AG04450 (cell line): ENCODE results near the gene SH2D6. TPM values are rescaled to one million over a fixed set of nuclear protein-coding genes. Genes with fewer than 3 reads are reported as not detected.

Experiments
- CTCF ChIA-PET: fragments of 300-600, 350-600 bp; formaldehyde crosslinking; extraction: SDS; loops from one replicate; lab custom pipeline; 2022; ENCODE audit warnings: antibody characterized with exemption, inconsistent platforms; lab: Charles Lee
- POLR2A ChIA-PET: fragments of 350-600 bp; formaldehyde crosslinking; extraction: SDS; loops from one replicate; lab custom pipeline; 2021; ENCODE audit warnings: antibody characterized with exemption, inconsistent platforms; lab: Yijun Ruan, JAX
- DNase-seq: peaks from one replicate; pipeline ENCODE4 v3.0.0-alpha.2; 2011; ENCODE audit warnings: low read depth, low spot score
- H3K27ac ChIP-seq: one replicate; pipeline ENCODE4 v1.5.1; 2012; ENCODE audit warnings: low read depth, low read length, control low read depth
- H3K27me3 ChIP-seq: one replicate; pipeline ENCODE4 v1.6.0; 2012; ENCODE audit warnings: low read length; ENCODE audit not compliant: control insufficient read depth, insufficient read depth
- H3K4me3 ChIP-seq: 2 replicates; pipeline ENCODE4 v1.5.1; 2011; ENCODE audit warnings: mild to moderate bottlenecking, low read depth, low read length, control low read depth
- H3K9me3 ChIP-seq: 2 replicates; pipeline ENCODE4 v1.5.1; 2012; ENCODE audit warnings: low read length; ENCODE audit not compliant: control insufficient read depth, insufficient read depth
- CTCF ChIP-seq: IDR thresholded peaks from 2 replicates; pipeline ENCODE4 v1.5.1; 2011; ENCODE audit warnings: low read depth, low read length, control low read depth, inconsistent platforms
- polyA plus RNA-seq: library from polyadenylated mRNA; depleted of rRNA; stranded (reverse); fragments of >200 nt; gene quantifications from 2 replicates; pipeline ENCODE4 v1.2.3, GENCODE V29; 2011

Gene SH2D6
- polyA plus RNA-seq, 1 experiment = 0.10 TPM

- ChIA-PET CTCF (interaction anchor here (0.5 to 2.1 kb wide), 2 partner anchors 10 to 253 kb away, joined by 3 to 5 read pairs; no protein-coding TSS in a partner anchor), POLR2A (interaction anchor here (1.8 kb wide), 1 partner anchor 168 kb away, joined by 4 read pairs; no protein-coding TSS in a partner anchor)
- H3K27ac ChIP-seq = no peak overlapping the region
- DNase-seq = no peak
- no peak for TF ChIP-seq CTCF
- peaks cover 4% of the 10 kb centered on the region for H3K9me3 ChIP-seq
- no peaks in the 10 kb centered on the region for H3K27me3 ChIP-seq
- H3K4me3 ChIP-seq = no peak overlapping the region
Measured at GRCh38 chr2:85383850-85384249, 34.7 kb upstream of the SH2D6 start.

DNA sequence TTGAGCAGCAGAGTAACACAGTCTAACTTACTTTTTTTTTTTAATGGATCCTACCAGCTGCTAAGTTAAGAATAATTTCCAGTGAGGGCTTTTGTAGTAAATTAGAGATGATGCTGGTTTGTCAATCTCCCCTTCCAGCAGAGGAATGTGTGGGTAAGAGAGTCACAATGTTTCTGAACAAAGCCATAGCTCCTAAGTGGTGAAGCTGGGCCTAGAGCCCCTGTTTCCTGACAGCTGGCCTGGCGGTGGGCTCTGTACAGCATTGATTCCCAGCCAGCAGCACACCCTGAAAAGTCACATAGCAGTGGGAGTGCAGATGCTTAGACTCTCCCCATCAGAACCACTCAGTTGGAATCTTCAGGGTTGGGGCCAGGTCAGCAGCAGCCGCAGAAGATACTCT lies 32.8 kb upstream of the SH2D6 start:
- DNase-seq = no peak
- CTCF ChIA-PET = interaction anchor here (0.7 kb wide), 1 partner anchor 410 kb away, joined by 4 read pairs; no protein-coding TSS in a partner anchor
- H3K27ac ChIP-seq = no peak overlapping the region
- no peaks in the 10 kb centered on the region for H3K9me3 ChIP-seq
- H3K27me3 ChIP-seq = no peaks in the 10 kb centered on the region
- no peak for TF ChIP-seq CTCF
- no peak overlapping the region for H3K4me3 ChIP-seq
- POLR2A ChIA-PET = no interaction called here

DNA sequence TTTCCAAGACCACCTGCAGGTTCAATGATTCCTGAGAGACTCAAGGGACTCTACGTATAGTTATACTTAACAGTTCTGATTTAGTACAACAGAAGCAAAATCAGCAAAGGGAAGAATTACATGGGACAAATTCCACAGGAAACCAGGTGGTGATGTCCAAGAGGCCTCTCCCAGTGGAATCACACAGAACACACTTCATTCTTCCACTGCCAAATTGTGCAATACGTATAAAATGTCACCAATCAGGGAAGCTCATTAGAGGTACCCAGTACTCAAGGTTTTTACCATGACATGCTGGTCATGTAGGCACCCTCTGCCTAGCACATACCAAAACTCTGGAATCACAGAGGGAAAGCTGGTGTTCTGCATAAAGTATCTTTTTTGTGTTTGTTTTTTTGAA lies 30.8 kb upstream of the SH2D6 start:
- no peak overlapping the region for H3K27ac ChIP-seq
- DNase-seq = no peak
- H3K27me3 ChIP-seq = no peaks in the 10 kb centered on the region
- no peak overlapping the region for H3K4me3 ChIP-seq
- ChIA-PET POLR2A (interaction anchor here (0.6 to 2.3 kb wide), 2 partner anchors 22 to 151 kb away, joined by 3 to 7 read pairs; partner anchors contain the start of gene MAT2A), CTCF (no interaction called here)
- no peak for TF ChIP-seq CTCF
- no peaks in the 10 kb centered on the region for H3K9me3 ChIP-seq

GRCh38 chr2:85388878-85389538 lies 29.5 kb upstream of the SH2D6 start:
- Histone ChIP-seq H3K9me3 (no peaks in the 10 kb centered on the region), H3K27ac (no peak overlapping the region), H3K4me3 (no peak overlapping the region), H3K27me3 (no peaks in the 10 kb centered on the region)
- ChIA-PET POLR2A (interaction anchor here (0.6 to 2.3 kb wide), 2 partner anchors 31 to 150 kb away, joined by 6 to 7 read pairs; partner anchors contain the start of gene MAT2A), CTCF (interaction anchor here (0.6 to 6.6 kb wide), 3 partner anchors 31 to 425 kb away, joined by 3 to 40 read pairs (median 3); no protein-coding TSS in a partner anchor)
- no peak for TF ChIP-seq CTCF
- no peak for DNase-seq
